Mucosa of rectum (tissue), 2 donors: Measurements from ENCODE around the gene SYTL3.

Experiments used
- H3K27ac ChIP-seq, 2 donors: one replicate each; pipeline ENCODE4 v1.7.0; 2013; ENCODE audit warnings: inconsistent platforms in 2 of 2, low read depth in 2 of 2, low read length in 2 of 2
- H3K27me3 ChIP-seq, 2 donors: one replicate each; pipeline ENCODE4 v1.7.0; 2013; ENCODE audit warnings: low read length in 2 of 2; ENCODE audit not compliant: control insufficient read depth in 2 of 2, insufficient read depth in 2 of 2
- H3K36me3 ChIP-seq, 2 donors: one replicate each; pipeline ENCODE4 v1.7.0; 2013; ENCODE audit warnings: low read length in 2 of 2; ENCODE audit not compliant: control insufficient read depth in 2 of 2, insufficient read depth in 2 of 2
- H3K4me1 ChIP-seq, 2 donors: one replicate each; pipeline ENCODE4 v1.7.0; 2013; ENCODE audit warnings: low read length in 2 of 2, mild to moderate bottlenecking in 1 of 2; ENCODE audit not compliant: control insufficient read depth in 2 of 2, insufficient read depth in 2 of 2
- H3K4me3 ChIP-seq, 2 donors: one replicate each; pipeline ENCODE4 v1.7.0; 2013; ENCODE audit warnings: low read length in 2 of 2
- H3K9ac ChIP-seq, 2 donors: one replicate each; pipeline ENCODE4 v1.7.0; 2013; ENCODE audit warnings: low read length in 2 of 2, low read depth in 1 of 2, mild to moderate bottlenecking in 1 of 2
- H3K9me3 ChIP-seq, 2 donors: one replicate each; pipeline ENCODE4 v1.7.0; 2013; ENCODE audit warnings: low read length in 2 of 2; ENCODE audit not compliant: control insufficient read depth in 2 of 2
- donor health status: healthy.
- donor health status: Normal muscosa, but diverticular disease.

Gene SYTL3

GRCh38 chr6:158813032-158813431, 163.2 kb downstream of the SYTL3 start:
- Histone ChIP-seq H3K4me3 (peak overlapping the region in 1 of 2 donors; percentile 35), H3K9ac (no peak overlapping the region), H3K36me3 (peaks cover 18 to 21% of the 10 kb centered on the region in 2 donors), H3K9me3 (no peaks in the 10 kb centered on the region), H3K4me1 (peaks cover 47 to 61% of the 10 kb centered on the region in 2 donors), H3K27me3 (no peaks in the 10 kb centered on the region), H3K27ac (peak overlapping the region in 1 of 2 donors; percentile 19)
